GM21619 (cell line): ENCODE data around the gene BUB1B.

ENCODE experiments used
- ATAC-seq: cut with Tn5 transposase; IDR thresholded peaks from one replicate; pipeline ENCODE4 v1.9.1; 2021; ENCODE audit not compliant: unreplicated experiment

The BUB1B gene

DNA sequence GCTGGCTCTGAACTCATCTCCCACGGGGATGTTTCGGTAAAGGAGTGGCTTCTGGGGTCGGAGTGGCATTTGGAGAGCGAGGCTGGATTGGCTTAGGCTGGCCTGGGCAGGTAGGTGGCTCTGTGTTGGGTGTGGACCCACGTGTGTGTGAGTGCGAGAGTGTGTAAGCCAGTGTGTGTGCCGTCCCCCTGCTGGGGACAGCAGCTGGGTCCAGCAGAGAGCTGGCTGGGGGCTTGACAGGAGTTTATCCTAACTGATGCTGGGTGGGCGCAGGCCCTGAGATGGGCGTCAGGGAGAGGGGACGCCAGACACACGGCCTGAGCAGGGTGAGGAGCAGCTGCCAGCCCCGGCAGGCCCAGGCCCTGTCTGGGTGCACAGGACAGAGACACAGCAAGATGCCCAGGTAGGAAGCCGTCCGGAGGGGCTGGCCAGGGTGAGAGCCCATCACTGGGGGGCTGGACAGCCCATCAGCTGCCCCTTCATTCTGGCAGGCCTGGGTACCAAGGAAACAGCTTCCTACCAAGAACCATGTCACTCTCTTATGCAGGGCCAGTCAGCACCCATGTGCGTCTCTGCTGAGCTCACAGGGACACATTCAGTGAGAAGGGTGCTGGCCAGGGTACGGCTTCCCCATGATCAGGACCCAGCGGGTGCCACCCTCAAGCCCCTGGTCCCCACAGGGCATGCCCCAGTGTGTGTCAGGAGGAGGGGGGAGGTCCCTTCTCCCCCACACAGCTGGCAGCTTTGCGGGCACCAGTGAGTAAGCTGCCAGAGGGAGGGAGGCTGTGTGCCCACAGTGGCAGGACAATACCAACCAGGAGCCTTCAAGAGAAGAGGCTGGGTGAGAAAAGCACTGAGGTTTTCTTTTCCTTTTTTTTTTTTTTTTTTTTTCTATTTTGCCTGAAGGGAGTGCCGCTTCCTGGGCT is 79.1 kb downstream of the BUB1B start:
- ATAC-seq, result no peak

GRCh38 chr15:40240619-40241221 is 79.9 kb downstream of the BUB1B start:
- no peak for ATAC-seq

- no peak for ATAC-seq
Observed at GRCh38 chr15:40241269-40242212, 80.7 kb downstream of the BUB1B start.

GRCh38 chr15:40242213-40242599 is 81.3 kb downstream of the BUB1B start:
- ATAC-seq, result no peak

DNA sequence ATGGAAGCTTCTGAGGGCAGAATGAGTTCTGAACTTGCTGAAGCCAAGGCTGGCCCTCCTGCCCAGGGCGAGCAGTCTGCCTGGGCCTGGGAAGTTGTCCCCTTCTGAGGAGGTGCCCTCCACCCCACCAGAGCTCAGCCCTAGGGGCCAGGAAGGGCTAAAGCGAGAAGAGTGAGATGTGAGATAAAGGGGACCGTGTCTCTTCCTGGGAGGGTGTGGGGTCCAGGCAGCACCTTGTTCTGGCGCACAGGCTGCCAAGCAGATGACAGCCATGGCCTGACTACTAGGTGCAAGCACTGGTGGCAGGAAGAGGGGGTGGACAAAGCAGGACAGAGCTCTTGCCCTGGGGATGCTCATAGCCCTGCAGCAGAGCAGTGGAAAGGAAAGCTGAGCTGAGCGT is 81.7 kb downstream of the BUB1B start:
- no peak for ATAC-seq

- ATAC-seq, result no peak
Observed at GRCh38 chr15:40243126-40243810, 82.4 kb downstream of the BUB1B start.

DNA sequence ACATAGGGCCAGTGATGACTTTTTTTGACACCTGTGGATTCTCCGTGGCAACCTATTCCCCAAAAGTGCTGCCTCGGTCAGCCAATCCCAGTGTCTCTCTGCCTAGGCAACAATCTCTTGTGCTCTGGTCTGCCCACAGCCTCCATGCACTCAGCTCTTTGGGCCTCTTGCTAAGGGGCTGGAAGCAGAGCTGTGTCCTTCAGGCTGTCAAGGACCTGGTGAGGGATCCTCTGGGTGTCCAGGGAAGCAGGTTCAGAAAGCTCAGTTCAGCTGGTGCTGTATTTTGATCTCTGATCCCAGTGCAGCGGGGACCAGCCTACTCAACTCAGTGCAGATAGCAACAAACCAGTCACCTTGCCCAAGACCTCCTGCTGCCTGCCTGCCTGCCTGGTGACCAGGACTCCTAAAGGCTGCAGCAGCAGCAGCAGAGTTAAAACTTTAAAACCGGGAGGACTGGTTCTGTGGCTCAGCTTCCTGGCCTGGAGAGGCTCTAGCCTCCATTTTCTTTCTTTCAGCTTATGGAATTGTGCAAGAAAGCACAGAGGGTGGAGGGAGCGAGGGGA is 84.2 kb downstream of the BUB1B start:
- ATAC-seq, result no peak

- ATAC-seq, result no peak
Observed at GRCh38 chr15:40245666-40246450, 85.0 kb downstream of the BUB1B start.

- no peak for ATAC-seq
Observed at GRCh38 chr15:40246496-40247280, 85.8 kb downstream of the BUB1B start.

GRCh38 chr15:40247406-40247971 is 86.6 kb downstream of the BUB1B start:
- ATAC-seq, result no peak

DNA sequence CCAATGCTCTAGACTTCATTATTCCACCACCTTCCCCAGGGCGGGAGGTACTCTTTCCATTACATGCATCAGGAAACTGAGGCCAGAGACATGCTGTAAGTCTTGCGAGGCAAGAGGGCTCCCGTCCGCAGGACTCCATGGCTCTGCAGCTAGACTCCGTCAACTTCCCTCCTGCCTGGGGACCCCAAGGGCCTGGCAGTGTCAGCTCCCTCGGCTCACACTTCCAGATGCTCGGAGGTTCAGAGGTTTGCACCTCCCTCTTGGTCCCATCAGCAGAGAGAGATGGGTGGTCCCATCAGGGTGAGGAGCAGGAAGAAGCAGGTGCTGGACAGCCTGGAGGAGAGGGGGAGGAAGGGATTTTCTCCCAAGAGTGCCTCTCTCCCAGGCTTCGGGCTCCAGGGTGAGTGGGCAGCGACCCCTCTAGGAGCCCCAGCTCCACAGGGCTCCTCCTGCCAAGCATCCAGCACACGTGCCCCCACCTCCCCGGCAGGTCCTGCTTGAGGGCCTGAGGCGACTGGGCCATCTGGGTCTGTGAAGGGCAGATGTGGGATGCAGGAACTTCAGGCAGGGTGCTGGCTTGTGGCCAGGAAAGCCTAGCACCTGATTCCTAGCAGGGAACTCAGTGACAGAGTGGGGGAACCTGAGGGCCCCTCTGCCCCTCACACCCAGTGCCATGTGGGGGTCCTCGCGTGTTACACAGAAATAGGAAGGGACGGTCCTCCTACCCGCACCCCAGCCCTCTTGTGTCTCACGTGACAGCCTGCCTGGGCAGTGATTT is 87.3 kb downstream of the BUB1B start:
- no peak for ATAC-seq

- ATAC-seq, result no peak
Observed at GRCh38 chr15:40249477-40250303, 88.8 kb downstream of the BUB1B start.

DNA sequence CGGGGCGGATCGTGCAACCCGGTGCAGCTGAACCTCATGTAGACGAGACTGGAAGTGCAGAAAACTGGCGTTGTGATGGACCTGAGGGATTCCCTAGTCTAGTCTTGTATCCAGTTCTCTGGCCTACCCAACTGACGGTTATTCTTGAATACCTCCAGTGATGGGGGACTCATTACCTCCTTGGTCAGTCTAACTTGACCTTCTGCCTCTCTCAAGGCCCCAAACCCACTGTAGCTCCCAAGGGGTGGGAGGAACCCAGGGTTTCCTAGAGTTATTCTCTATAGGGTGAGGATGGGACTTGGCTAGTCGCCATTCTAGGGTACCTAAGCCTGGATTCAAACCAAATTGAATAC is 89.4 kb downstream of the BUB1B start:
- no peak for ATAC-seq

DNA sequence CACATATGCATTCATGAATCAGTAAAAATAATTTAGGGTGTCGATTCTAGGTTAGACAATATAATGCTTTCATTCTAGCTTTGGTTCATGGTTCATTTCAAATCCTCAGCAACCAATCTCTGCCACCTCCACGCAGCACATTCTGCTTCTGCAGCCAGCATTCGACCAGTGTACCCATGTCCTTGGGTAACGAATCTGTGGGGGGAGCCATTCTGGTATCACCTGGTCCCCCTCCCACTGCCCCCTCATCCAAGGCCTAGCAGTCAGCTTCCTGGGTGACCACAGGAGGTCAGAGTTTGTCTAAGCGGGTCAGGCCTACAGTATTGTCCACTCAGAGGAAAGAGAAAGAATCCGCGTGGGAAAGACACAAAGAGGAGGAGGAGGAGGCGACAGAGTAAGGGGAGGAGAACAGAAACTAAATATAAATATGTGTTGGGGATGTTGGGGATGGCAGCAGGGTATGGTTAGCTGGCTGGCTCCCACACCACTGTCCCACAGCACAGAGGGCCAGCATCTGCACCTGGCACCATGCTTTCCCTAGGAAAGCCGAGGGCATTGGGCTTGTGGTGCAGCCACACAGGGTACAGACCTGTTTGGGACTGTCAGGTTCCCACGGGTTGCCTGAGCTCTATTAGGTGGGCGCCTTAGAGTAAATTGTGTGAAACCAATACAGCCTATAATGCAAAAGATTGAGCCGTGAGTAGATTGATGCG is 90.1 kb downstream of the BUB1B start:
- no peak for ATAC-seq

GRCh38 chr15:40251486-40252140 is 90.7 kb downstream of the BUB1B start:
- no peak for ATAC-seq

DNA sequence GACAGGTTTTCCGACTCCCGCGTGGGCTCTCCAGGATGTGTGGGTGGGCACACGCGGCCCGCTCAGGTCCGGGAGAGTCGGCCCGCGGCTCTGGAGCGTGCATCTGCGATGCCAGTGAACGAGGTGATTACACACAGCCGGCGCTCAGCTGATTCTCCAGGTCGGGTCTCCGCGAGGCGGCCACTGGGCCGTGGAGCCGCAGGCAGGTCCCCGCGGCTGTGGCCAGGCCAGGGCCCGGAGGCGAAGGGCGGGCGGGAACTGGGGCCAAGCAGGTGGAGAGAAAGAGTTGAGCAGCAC is 91.2 kb downstream of the BUB1B start:
- no peak for ATAC-seq
